GOT3 (cell line): Measurements from ENCODE around the gene FBXW5.

Source experiments
- DNase-seq: peaks from one replicate; lab custom pipeline; 2025; ENCODE audit warnings: mixed read lengths; lab: John Stamatoyannopoulos, UW

Gene FBXW5

DNA sequence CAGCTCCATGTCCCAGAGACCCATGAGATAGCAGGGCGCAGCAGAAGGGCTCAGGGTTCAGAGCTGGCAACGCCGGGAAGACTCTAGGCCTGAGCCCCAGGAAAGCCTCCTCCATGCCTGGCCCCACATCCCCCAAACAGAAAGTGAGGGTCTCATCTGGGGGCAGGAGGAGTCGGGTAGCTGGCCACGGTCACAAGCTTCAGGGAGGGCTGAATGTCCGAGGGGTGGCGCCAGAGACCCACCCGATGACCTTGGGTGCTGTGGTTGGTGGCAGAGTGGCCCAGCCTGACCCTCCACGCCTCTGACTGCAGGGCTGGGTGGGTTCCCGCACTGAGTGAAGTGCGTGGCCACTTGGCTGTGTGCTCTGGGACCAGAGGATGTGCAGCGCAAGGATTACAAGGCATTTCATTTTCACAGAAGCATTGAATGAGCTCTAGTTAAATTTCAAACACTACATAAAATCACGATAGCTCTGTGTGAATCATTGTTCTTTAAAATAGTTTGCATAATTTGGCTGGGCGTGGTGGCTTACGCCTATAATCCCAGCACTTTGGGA is 3.5 kb upstream of the FBXW5 start:
- DNase-seq: no peak

DNA sequence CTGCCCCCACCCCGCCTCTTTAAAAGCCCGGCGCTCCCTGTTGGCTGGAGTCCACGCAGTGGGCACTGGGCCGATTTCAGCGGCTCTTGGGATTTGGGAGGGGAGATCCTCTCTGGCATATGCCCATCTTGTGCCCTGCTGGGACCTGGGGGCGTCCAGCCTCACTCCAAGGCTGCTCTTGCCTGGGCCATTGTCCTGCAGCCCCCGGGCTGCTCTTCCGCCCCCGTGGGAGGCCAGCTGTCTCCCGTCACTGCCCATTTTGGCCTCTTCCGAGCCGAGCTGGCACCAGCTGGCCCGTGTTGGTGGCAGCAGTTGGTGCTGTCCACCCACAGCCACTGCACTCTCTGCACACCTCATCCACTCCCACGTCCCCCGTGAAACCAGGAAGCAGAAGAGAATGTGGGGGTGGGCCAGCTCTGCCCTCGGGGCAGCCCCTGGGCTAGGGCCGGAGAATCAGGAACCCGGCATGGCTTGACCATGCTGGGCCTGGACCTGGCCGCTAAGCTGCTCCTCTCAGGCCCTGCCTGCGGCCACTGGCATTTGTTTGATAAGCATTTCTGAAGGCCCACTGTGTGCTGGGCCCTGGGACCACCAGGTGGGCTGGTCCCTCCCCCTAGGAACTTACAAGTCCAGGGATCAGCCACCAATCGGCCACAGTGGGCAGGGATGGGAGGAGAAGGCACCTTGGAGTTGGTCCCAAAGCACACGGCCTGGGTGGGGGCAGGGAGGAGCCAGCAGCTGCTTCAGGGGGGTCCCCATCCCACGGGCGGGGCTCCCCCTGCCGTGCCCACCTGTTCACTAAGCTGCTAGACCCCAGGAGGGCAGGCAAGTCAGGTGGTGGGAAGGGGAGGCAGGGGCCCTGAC is 2.7 kb upstream of the FBXW5 start:
- no peak for DNase-seq

DNA sequence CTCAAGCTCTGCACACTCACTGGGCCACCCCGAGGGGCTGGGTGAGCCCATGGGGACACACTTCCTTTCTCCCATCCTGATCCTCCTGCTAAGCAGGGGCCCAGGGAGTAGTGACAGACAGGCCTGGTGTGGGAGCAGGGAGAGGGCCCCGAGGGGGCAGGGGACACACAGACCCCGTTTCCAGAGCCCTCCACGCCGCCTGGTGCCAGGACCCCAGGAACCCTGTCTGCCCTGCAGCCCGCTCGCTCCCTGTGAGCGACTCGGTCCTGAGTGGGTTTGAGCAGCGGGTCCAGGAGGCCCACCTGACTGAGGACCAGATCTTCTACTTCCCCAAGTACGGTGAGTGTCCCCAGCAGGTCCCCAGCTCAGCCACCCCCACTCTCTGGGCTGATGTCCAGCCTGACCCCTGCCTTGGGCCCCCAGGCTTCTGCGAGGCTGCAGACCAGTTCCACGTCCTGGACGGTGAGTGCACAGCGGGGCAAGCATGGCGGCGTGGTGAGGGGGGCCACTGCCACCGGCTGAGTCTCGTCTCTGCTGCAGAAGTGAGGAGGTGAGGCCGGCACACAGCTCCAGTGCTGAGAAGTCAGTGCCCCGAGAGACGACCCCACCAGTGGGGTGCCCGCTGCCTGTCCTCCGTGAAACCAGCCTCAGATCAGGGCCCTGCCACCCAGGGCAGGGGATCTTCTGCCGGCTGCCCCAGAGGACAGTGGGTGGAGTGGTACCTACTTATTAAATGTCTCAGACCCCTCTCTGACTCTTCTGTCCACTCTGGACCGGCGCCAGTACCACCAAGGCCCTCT is 1.9 kb upstream of the FBXW5 start:
- DNase-seq: no peak

GRCh38 chr9:136945333-136946227 is 1.0 kb upstream of the FBXW5 start:
- no peak for DNase-seq

DNA sequence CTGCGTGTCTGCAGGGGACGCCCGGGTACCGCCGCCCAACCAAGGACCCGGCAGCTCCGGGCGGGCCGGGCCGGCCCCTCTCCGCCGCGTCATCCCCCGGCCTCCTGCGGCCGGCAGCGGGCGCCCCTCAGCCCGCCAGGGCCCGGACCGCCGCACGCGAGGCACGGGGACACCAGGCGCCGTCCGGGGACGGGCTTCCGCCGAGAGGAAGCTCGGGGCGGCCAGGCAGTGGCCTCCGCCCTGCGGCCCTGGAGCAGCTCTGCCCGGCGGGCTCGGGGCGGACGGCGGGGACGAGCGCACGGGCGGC is 373 bp downstream of the FBXW5 start:
- DNase-seq: peak; percentile 61

- no peak for DNase-seq
These were observed 987 bp downstream of the FBXW5 start for GRCh38 chr9:136943291-136944211.

GRCh38 chr9:136942881-136943230 is 1.7 kb downstream of the FBXW5 start:
- no peak for DNase-seq

DNA sequence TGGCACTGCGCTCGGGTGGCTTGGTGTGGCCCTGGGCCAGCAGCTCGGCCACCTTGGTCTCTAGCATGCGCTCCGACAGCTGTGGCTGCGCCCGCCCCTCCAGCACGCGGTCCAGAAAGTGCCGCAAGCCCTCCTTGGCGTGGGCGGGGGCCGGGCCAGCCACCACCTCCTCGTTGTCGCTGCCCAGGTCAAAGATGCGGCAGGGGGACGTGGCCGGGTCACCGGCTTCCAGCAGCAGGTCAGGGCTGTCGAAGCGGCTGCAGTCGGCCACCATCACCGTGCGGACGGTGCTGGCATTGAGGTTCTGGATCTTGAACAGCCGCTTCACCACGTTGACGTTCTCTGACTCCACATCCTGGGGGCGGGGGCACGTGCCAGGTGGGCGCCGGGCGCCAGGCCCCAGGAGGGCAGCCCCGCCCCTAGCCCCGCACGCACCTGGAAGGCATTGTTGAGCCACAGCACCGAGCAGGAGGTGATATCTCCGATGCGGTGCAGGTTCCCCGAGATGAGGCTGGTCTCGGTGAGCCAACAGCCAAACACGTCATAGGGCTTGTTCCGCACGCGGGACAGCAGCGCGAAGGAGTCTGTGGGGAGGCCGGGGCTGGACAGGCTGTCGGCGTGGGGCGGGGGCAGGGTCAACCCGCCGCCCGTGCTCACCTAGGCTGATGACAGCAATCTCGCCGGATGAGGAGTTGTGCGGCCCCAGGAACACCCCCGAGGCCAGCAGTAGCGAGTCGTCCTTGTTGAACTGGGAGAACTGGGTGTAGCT is 2.2 kb downstream of the FBXW5 start:
- DNase-seq: no peak

- DNase-seq: no peak
These were observed 3.1 kb downstream of the FBXW5 start for GRCh38 chr9:136941231-136942111.

DNA sequence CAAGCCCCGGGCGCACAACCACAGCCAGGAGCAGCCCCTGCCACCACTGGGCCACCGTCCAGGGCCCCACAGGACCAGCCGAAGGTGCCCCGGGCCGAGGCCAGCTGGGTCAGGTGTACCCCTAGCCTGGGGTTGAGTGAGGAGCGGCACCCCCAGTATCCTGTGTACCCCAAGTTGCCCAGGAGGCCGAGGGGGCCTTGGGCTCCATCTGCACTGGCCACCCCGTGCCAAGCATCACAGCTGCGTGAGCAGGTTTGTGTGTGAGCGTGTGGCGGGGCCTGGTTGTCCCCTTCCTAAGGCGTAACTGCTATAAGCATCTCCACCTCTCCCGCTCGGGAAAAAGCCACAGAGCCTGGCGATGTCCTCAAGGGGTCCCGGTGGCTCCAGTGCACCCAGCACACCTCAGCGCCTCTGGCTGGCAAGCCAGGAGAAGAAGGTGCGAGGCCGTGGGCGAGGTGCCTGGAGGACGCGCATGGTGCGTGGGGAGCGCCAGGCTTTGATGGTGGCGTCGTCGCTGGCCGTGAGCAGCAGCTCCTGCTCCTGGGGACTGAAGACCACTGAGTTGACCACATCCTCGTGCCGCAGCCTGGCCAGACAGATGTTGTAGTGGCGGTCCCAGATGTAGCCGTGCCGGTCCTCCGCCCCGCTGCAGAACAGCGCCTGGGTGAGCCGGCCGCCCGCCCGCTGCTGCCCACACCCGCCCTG is 3.9 kb downstream of the FBXW5 start:
- DNase-seq: no peak

GRCh38 chr9:136939996-136940525 is 4.5 kb downstream of the FBXW5 start:
- DNase-seq: no peak

GRCh38 chr9:136939431-136939995 is 5.0 kb downstream of the FBXW5 start:
- no peak for DNase-seq

GRCh38 chr9:136937186-136938001 is 7.1 kb downstream of the FBXW5 start:
- no peak for DNase-seq

DNA sequence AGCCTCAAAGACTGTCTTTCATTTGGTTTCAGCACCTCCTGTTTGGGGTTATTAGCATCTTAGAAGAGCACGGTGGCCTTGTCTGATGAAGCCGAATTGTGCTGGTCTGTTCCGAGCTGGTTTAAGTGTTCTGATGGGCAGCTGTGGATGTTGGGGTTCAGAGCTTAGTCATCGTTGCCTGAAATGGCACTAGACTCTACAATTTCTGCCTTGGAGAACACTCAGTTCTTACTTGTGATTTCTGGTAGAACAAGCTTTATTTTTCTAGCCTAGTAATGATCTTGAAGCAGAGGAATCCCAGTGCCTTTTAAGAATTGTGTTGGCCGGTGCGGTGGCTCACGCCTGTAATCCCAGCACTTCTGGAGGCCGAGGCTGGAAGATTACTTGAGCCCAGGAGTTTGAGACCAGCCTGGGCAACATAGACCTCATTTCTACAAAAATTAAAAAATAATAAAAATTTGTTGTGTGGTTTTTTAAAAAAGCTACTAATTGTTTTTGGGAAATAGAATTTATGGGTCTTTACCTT is 7.8 kb downstream of the FBXW5 start:
- DNase-seq: no peak

DNA sequence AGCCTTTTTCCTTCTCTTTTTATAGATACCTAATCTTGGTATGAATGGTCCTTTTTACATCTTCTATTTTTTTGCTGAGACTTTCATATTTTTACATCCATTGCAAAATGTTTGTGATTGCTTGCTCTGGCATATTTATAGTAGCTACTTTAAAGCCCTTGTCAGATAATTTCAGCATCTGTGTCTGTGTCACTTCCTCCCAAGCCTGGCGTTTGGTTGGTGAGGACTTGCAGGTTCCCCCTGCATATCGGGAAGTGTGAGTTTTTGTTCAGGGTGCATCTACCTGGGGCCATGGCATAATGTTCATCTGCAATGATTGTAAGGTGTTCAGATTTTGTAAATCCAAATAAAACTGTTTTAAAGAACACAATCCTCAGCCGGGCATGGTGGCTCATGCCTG is 8.9 kb downstream of the FBXW5 start:
- DNase-seq: no peak

- DNase-seq: no peak
These were observed 10.3 kb downstream of the FBXW5 start for GRCh38 chr9:136934277-136934676.

- no peak for DNase-seq
These were observed 12.9 kb downstream of the FBXW5 start for GRCh38 chr9:136931611-136932130.
